Activated CD4-positive, alpha-beta T cell treated with anti-CD3 and anti-CD28 coated beads, Interleukin-2, amount 50 U/mL, for 1 hour (primary cell): ENCODE data around the gene ZKSCAN1.

Source experiments
- DNase-seq: peaks from one replicate; pipeline ENCODE4 v3.0.0-alpha.2; 2020

Gene ZKSCAN1

GRCh38 chr7:100040575-100040974, 25.2 kb downstream of the ZKSCAN1 start:
- DNase-seq: no peak

GRCh38 chr7:100044718-100045117, 29.3 kb downstream of the ZKSCAN1 start:
- DNase-seq: no peak

- DNase-seq: no peak
These were observed 33.3 kb downstream of the ZKSCAN1 start for GRCh38 chr7:100048680-100049079.

- peak; percentile 72 for DNase-seq
These were observed 34.3 kb downstream of the ZKSCAN1 start, which contains the start of gene ZSCAN21 for GRCh38 chr7:100049441-100050291. TSS of gene ZSCAN21 (plus strand) at chr7:100049774. CDS start at chr7:100057007, 7,233 bp downstream.

GRCh38 chr7:100051611-100052010, 36.2 kb downstream of the ZKSCAN1 start:
- no peak for DNase-seq

- no peak for DNase-seq
These were observed 37.8 kb downstream of the ZKSCAN1 start for GRCh38 chr7:100053215-100053614.

GRCh38 chr7:100057006-100057405, 41.6 kb downstream of the ZKSCAN1 start:
- DNase-seq: no peak

- no peak for DNase-seq
These were observed 43.9 kb downstream of the ZKSCAN1 start for GRCh38 chr7:100059251-100059739.

- no peak for DNase-seq
These were observed 46.3 kb downstream of the ZKSCAN1 start for GRCh38 chr7:100061518-100062193.

- no peak for DNase-seq
These were observed 48.0 kb downstream of the ZKSCAN1 start for GRCh38 chr7:100063376-100063775.

- DNase-seq: no peak
These were observed 48.8 kb downstream of the ZKSCAN1 start for GRCh38 chr7:100064162-100064561.

- no peak for DNase-seq
These were observed 50.2 kb downstream of the ZKSCAN1 start for GRCh38 chr7:100065452-100066186.

GRCh38 chr7:100066953-100067352, 51.6 kb downstream of the ZKSCAN1 start:
- no peak for DNase-seq

- no peak for DNase-seq
These were observed 54.6 kb downstream of the ZKSCAN1 start for GRCh38 chr7:100069991-100070390.

- no peak for DNase-seq
These were observed 55.8 kb downstream of the ZKSCAN1 start for GRCh38 chr7:100071018-100071723.

- no peak for DNase-seq
These were observed 57.1 kb downstream of the ZKSCAN1 start for GRCh38 chr7:100072462-100072861.

- no peak for DNase-seq
These were observed 59.4 kb downstream of the ZKSCAN1 start for GRCh38 chr7:100074841-100075240.

GRCh38 chr7:100075418-100075817, 60.0 kb downstream of the ZKSCAN1 start:
- no peak for DNase-seq

GRCh38 chr7:100077205-100077604, 61.8 kb downstream of the ZKSCAN1 start:
- DNase-seq: no peak

GRCh38 chr7:100079024-100079560, 63.7 kb downstream of the ZKSCAN1 start:
- DNase-seq: no peak

- DNase-seq: no peak
These were observed 65.6 kb downstream of the ZKSCAN1 start for GRCh38 chr7:100080907-100081534.
